HG02571 (cell line): Measurements from ENCODE around the gene NDC80.
"Not testable (repeated sequence)": the region's sequence is repeated elsewhere in the genome, so short reads cannot be mapped to it uniquely, and the experiment has no call there.

Experiments
- ATAC-seq: cut with Tn5 transposase; IDR thresholded peaks from one replicate; pipeline ENCODE4 v1.9.1; 2021; ENCODE audit warnings: mild to moderate bottlenecking, moderate library complexity; ENCODE audit not compliant: unreplicated experiment

Gene NDC80

DNA sequence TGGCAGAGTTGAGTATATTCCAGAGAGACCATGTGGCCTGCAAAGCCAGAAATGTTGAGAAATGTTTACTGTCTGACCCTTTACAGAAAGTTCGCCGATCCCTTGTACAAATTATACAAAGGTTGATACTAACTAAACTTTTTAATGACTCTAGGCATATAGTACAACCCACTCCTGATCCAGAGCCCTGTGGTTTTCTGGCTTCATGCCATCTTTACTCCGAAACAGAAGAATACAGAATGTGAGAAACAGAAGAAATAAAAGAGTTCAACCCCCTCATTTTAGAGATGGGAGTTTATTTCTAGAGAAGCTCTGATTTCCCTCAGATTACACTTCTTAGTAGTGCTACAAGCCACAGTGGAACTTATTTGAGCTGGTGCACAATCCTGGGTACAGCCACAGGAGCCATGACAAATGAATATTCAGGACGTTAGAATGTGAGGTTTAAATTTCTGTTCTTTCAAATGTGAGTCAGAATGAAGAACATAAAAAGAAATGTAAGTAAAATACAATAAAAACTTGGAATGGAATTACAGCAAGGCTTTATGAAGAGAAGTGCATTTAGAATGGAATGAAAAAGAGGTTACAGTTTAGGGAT, 46.1 kb downstream of the NDC80 start:
- no peak for ATAC-seq

DNA sequence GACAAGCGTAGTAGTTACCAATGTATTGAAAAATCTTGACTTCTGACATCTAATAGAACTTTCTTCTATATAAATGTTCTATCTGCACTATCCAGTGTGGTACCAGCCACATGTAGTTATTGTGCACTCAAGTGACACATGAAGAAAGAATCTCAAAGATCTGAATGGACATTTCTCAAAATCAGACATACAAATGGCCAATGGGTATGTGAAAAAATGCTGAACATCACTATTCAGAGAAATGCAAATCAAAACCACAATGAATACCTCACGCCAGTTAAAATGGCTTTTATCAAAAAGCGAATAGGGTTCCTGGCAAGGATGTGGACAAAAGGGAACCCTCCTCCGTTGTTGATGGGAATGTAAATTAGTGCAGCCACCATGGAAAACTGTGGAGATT, 46.7 kb downstream of the NDC80 start:
- ATAC-seq, result no peak

DNA sequence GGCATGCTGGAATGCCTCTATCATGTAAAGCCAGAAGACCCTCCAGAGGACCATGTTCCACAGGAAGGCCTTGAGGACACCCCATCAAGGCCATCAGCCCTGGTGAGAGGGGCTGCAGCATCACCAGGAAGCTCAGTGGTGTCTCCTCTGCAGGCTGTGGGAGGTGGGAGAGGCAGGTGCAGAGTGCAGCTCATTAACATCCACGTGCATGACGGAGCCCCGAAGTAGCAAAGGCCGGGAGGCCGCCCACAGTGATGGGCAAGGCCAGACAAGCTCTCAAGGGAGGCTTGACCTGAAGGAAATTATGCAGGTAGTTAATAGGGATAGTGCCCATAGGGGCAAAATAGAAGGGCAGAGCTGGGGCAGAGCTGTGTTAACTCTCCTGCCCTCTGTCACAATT, 53.9 kb downstream of the NDC80 start:
- ATAC-seq, result no peak

DNA sequence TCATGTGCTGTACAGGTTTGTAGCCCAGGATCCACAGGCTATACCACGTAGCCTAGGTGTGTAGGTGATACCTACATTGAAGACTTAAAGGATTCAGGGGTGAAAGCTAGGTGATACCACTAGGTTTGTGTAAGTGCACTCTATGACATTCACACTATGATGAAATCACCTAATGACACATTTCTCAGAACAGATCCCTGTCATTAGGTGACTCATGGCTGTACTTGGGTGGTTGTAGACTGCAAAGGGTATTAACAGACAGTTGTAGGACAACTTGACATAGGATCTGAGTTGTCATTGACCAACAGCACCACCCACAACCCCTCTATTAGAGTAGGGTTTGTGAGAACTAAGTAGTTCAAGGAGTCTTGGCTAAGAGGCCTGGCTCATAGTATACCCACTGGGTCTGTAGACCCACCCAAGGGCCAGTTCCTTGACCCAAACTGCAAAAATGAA, 56.5 kb downstream of the NDC80 start:
- ATAC-seq, result peak; percentile 96

DNA sequence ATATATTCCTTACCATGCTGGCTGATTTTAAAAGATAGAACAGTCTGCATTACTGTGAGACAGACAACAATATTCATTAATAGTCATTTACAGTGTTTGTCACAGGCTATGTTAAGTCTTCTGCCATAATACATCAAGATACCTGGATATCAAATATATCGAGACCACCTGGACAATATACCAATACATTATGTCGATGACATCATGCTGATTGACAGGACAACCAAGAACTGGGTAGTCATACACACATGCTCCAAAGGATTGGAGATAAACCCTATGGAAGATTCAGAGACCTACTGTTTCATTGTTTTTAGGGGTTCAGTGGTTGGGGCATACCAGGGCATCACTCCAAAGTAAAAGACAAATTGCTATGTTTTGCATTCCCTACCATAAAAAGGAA, 57.6 kb downstream of the NDC80 start:
- no peak for ATAC-seq

DNA sequence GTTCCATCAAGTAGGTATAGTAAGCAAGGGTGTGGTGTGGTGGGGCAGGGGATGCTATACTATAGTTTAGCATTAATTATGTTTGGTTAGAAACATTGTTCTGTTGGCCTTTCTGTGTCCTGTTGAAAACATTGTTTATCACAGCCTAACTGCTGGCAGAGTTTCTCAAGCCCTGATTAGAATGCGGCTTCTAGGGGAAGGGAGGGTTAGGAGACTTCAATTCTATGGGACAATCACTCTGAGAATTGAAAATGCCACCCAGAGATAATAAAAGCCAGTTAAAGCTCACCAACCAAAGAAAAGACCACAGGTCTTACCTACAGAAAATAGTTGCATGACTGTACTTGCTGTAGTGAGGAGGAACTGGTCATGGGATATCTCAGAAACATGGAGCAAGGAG, 64.2 kb downstream of the NDC80 start:
- ATAC-seq, result no peak

DNA sequence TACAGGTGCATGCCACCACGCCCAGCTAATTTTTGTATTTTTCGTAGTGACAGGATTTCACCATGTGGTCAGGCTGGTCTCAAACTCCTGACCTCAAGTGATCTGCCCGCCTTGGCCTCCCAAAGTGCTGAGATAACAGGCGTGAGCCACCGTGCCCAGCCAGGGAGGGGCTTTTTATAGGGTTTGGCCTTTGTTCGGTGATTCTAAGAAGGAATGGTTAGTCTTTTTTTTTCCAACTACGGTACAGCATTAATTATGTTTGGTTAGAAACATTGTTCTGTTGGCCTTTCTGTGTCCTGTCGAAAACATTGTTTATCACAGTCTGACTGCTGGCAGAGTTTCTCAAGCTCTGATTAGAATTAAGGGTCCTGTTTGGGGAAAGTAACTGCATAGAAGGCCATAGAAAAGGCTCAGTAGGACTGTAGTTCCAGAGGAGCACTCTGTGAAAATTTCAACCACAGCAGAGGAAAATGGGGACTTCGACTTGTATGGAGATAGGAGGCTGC, 64.8 kb downstream of the NDC80 start:
- no peak for ATAC-seq

DNA sequence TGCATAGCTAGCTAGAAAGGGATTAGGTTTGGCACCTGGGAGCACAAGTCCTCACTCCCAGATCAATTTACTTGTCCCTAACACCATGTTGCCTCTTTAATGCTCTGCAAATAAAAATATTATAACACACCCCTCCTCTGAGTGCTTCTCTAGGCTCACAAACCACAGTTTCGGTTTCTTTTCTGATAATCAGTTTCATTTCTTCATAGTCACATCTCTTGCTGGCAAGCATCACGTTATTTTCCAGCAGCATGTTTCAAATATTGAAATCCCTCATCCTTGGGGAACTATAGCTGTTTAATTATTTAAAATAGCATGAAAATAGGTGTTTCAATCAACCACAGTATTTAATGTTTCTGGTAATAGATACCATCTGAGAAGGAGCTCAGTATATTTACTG, 70.3 kb downstream of the NDC80 start:
- ATAC-seq, result peak; percentile 77

DNA sequence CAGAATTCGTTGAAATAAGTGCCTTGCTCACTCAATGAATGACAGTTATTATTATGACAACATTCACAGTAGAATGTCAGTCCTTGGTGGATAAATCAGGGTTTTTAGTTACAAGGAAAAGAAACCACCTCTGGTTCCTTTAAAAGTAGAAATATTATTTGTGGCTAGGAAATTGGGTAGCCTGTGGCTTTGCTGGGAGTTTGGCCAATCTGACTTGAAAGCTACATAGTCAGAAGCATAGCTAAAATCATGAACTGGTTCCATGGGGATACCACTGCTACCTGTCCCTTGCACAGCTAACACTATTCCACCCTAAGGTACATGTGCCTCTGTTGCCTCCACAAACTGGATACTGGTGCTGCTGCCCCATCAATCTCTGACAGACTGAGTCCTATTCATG, 71.4 kb downstream of the NDC80 start:
- ATAC-seq, result no peak

DNA sequence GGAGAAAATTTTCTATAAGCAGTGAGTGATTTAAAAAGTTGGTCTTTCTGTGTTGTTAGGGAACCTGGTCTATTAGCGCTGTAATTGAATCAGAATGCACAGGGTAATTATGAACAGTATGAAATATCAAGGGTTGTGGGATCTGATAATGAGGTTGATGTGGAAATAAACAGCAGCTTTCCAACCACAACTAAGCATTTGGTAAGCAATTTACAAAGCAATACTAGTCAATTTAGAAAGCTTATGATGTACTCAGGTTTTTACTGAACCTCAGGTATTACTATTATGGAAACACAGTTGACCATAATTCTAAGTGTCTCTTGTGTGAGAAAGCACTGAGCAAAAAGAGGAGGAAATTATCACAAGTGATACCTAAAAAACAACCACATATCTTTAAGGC, 73.2 kb downstream of the NDC80 start:
- ATAC-seq, result no peak

DNA sequence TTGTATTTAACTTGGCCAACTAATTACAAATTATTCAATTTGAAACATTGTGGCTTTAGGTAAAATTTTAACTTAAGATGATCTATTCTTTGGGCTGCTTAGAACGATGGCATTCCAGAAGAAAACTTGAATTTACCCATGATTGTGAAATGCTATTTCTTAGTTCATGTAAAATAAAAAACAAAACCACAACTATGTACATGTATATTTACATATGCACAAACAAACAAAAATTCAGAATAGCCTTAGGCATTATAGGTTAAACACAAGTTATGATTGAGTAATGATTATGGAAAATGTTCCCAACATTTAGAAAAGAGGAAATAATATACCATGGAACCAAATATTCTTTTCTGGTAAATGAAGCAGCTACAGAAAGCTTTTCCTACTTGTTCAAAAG, 80.6 kb downstream of the NDC80 start:
- no peak for ATAC-seq

DNA sequence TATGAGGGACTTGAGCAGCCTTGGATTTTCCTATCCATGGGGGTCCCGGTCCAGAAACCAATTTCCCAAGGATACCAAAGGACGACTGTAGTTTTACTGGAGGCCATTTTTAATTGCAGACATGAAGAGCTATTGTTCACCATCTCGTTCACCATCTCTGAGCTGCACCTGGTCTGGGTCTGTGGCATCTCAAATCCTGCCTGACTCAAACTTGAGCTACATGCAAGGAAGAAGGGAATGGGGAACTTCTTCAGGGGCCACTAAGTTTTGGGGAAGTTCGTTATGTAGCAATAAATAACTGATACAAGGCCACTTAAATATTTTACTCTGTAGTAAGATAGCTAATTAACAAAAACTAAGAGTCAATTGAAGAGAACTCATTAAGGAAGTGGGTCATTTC, 82.1 kb downstream of the NDC80 start:
- ATAC-seq, result no peak

DNA sequence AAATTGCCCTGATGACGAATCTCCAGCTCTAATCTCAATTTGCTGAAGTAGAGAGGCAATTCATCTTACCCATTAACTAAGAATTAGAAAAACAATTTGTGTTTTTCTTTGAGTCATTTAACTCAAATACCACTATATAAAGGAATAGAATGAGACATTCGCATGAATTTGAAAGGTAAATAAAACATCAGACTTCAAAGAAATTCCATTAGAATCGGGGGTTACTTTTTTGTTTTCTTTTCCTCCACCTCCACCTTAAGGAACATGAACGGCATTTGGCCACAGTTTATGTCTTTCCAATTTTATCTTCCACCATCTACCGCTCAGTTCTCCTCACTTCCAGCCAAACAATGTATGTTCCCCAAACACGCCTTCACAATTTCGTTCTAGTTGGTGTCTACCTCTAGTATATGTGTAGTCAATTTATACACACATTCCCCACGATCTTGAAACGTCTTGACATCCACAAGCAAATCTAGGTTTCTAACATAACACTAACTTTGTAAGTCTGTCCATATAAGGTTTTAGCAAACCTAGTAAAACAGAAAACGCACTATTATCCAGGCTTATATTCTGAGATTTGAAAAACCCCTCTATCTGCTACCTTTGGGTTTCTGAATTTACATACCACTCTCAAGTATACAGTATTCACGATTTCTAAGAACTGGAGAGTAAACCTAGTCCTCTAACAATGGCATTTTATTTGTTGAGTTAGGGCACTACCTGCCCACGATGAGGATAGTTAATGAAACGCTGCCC, 83.0 kb downstream of the NDC80 start:
- ATAC-seq, result no peak

DNA sequence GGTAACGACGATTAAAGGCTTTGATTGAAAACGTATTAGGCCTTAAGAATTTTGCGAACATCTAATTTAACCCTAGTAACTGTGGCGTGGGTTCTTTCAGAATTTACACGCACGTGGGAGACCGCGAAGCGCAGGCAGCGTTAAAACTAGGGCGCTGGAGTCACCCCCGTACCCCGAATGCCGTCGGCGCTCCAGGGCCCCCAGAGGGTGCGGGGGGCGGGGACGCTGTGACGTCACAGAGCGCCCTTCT, 83.5 kb downstream of the NDC80 start:
- ATAC-seq, result peak; percentile 31

DNA sequence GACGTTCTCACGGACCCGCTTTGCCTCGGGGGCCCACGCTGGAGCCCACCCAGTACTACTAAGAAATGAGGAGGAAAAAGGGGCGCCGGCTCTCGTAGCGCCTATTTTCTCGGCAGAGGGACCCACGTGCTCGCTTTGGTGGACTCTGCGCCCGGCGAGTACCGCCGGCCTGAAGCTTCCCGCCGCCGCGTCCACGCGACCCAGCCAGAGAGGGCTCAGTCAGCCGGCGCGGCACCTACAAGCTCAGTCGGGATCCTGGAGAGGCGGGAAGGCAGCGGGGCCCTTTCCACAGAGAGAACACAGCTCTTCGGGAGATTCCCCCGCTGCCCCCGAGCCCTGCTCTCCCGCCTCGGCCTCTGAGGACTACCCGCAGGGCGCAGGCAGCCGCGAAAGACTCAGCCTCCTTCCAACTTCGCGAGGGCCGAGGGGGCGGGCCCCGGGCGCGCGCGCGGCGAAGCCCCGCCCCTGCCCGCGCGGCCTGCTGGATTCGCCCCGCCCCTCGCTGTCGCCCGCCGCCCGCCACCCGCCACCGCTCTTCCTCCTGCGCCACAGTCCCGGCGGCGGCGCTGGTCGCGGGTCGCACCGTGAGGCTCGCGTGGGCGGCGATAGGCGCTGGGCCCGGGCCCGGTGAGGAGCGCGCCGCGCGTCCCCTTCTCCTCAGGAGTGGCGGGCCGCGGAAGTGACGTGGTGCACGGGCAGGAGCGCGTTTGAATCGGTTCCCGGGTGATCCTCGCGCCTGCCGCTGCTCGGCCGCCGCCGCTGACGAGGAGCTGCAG, 84.0 kb downstream of the NDC80 start, which contains the start of gene SMCHD1:
Gene SMCHD1 (plus strand): TSS at position 549 of the 776 bp plus-strand sequence. CDS start 350 bp downstream, outside the sequence.
- ATAC-seq, result peak; percentile 67

DNA sequence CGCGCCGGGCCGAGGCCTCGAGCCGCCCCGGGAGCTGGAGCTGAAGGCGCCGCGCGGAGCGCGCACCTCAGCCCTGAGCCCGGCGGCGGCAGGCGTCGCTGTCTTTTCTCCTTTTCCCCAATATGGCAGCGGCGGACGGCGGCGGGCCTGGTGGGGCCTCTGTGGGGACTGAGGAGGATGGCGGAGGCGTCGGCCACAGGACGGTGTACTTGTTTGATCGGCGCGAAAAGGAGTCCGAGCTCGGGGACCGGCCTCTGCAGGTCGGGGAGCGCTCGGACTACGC, 84.5 kb downstream of the NDC80 start:
- peak; percentile 19 for ATAC-seq

DNA sequence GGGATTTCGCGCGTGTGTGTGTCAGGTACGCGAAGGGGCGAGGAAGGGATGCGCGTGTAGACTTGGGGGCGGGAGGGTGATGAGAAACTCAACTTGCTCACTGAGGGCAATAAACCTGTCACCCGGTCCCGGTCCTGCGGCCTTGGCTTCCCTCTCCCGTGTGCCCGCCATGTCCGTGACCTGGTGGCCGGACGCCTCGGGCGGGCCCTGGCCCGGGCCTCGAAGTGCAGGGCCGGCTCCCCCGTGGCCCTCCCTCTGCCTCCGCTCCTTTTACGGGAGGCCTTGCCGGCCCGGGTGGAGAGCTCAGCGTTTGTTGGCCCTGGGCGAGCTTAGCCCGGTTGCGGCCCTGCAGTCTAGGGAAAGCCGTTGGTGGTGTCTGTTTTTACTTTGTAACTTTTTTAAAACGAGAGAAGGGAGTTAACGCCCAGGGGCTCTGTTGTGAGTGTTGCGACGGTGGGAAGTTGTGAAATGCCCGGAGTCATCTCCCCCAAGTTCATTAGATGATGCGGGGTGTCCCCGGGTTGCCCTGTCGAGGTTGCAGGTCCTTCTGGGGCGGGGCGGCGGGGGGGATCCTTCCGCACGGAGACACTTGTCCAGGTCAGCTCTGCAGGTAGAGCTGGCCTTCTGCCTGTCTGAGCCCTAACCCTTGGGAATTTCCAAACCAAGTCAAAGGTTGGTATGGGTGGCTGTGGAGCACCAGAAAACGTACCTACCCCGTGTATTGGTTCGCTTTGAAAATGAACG, 85.1 kb downstream of the NDC80 start:
- ATAC-seq, result peak; percentile 10

DNA sequence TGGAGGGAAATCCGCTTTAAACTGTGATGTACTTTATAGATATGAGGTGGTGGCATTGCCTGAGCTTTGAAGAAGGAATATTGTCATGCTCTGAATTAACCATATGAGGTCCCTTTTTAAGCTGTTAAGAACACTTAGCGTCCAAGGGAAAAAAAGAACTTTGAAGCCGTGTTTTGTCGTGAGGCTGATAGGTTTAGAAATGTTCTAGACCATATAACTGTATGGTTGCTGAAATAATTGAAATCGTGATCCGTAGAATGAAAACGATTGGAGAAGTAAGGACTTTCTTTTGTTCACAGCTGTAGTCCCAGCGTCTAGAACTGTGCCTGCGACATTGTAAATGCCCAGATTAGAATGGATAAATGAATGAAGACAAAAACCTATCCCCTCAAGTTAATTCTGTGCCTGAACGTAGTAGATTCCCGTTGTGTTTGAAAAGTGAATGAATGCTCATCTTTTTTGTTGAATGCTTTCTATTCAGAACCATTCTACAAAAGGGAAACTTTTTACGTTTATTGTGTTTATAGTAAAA, 85.7 kb downstream of the NDC80 start:
- no peak for ATAC-seq

DNA sequence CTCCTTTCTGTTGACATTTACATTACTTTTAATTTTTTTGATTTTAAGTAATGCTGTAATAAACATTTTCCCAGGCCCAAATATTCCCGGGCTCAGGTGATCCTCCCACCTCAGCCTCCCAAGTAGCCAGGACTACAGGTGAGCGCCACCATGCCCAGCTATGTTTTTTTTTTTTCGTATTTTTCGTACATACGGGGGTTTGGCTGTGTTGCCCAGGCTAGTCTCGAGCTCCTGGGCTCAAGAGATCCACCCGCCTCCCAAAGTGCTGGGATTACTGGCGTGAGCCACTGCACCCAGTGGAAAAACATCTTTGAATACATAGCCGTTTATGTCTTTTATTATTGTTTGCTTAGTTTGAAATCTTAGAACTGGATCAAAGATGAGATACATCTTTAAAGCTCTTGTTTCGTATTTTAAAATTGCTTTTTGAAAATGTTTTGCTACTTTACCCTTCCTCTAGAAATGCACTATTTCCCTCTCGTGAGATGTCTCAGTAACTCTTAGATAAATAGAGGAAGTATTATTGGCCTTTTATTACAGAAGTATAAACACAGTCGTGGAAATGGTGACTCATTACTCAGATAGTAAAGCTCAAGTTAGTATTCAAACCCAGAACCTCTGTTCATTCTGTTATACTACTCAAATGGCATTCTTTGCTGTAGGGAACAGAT, 86.6 kb downstream of the NDC80 start:
- no peak for ATAC-seq

DNA sequence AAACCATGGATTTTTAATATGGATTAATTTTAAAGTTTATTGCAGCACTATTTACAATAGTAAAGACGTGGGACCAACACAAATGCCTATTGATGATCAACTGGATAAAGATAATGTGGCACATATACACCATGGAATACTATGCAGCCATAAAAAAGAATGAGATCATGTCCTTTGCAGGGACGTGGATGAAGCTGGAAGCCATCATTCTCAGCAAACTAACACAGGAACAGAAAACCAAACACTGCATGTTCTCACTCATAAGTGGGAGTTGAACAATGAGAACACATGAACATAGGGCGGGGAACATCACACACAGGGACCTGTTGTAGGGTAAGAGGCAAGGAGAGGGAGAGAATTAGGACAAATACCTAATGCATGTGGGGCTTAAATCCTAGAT, 89.5 kb downstream of the NDC80 start:
- ATAC-seq, result not testable (repeated sequence)

DNA sequence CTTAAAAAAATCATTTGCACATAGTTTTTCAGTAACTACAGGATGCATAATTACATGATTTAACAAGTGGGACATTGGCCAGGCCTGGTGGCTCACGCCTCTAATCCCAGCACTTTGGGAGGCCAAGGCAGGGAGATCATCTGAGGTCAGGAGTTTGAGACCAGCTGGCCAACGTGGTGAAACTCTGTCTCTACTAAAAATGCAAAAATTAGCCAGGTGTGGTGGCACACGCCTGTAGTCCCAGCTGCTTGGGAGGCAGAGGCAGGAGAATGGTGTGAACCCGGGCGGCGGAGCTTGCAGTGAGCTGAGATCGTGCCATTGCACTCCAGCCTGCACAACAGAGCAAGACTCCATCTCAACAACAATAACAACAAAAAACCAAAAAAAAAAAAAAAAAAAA, 90.9 kb downstream of the NDC80 start:
- ATAC-seq, result not testable (repeated sequence)
